HG03159 (cell line): ENCODE measurements around the gene TSGA10.

Source experiments
- ATAC-seq: cut with Tn5 transposase; IDR thresholded peaks from one replicate; pipeline ENCODE4 v1.9.1; 2021; ENCODE audit warnings: mild to moderate bottlenecking, moderate library complexity; ENCODE audit not compliant: unreplicated experiment

The TSGA10 gene

GRCh38 chr2:98952966-98953365, 201.8 kb downstream of the TSGA10 start:
- no peak for ATAC-seq

- ATAC-seq = no peak
Measured at GRCh38 chr2:98948956-98949739, 205.6 kb downstream of the TSGA10 start.

GRCh38 chr2:98947554-98947953, 207.2 kb downstream of the TSGA10 start:
- ATAC-seq = no peak
